GM18502 (cell line): ENCODE data around the gene SNX14.
"Not testable (repeated sequence)": the region's sequence is repeated elsewhere in the genome, so short reads cannot be mapped to it uniquely, and the experiment has no call there.

Experiments
- ATAC-seq: cut with Tn5 transposase; IDR thresholded peaks from one replicate; pipeline ENCODE4 v1.9.1; 2021; ENCODE audit warnings: mild to moderate bottlenecking; ENCODE audit not compliant: unreplicated experiment, poor library complexity

The SNX14 gene, protein sequence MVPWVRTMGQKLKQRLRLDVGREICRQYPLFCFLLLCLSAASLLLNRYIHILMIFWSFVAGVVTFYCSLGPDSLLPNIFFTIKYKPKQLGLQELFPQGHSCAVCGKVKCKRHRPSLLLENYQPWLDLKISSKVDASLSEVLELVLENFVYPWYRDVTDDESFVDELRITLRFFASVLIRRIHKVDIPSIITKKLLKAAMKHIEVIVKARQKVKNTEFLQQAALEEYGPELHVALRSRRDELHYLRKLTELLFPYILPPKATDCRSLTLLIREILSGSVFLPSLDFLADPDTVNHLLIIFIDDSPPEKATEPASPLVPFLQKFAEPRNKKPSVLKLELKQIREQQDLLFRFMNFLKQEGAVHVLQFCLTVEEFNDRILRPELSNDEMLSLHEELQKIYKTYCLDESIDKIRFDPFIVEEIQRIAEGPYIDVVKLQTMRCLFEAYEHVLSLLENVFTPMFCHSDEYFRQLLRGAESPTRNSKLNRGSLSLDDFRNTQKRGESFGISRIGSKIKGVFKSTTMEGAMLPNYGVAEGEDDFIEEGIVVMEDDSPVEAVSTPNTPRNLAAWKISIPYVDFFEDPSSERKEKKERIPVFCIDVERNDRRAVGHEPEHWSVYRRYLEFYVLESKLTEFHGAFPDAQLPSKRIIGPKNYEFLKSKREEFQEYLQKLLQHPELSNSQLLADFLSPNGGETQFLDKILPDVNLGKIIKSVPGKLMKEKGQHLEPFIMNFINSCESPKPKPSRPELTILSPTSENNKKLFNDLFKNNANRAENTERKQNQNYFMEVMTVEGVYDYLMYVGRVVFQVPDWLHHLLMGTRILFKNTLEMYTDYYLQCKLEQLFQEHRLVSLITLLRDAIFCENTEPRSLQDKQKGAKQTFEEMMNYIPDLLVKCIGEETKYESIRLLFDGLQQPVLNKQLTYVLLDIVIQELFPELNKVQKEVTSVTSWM

GRCh38 chr6:85593438-85594196 is at the start of gene SNX14:
Gene SNX14, minus strand, starts transcription at chr6:85593858. Its CDS starts 140 bp downstream, at chr6:85593718.
- peak; percentile 87 for ATAC-seq

DNA sequence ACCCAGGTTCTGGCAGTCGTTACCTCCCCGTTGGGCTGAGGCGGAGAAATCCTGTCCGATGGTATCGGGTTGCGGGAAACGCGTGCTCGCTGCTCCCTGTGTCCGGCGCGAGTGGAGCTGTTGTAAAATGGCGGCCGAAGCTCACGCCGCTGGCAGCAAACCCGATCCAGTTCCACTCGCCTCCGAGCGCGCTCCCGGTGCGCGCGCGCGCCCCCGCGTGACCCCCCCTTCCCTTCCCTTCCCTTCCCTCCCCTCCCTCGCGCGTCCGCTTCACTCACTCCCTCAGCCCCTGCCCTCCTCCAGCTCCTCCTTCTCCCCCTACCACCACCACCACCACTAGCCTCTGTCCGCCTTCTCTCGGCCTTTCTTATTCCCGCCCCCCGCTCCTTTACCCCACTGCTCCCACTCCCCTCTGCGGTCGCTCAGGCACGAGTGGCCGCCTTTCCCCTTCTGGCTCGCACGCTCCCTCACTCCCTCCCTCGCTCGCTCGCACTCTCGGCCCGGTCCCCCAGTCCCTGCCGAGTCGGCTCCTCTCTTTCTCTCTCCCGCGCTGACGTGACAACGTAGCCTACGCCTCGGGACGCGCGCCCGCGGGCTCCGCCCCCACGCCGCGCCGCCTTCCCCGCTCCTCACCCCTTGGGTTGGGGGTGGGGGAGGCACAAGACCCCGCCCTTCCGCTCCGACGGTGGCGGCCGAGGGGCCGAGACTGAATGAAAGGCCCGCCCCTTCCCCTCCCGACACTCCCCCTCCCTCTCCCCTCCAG is 49.3 kb upstream of the SNX14 start, which contains the start of gene SYNCRIP:
SYNCRIP (minus strand) TSS at position 113 of the 763 bp plus-strand sequence. CDS start 1,447 bp downstream, outside the sequence.
- peak; percentile 74 for ATAC-seq

DNA sequence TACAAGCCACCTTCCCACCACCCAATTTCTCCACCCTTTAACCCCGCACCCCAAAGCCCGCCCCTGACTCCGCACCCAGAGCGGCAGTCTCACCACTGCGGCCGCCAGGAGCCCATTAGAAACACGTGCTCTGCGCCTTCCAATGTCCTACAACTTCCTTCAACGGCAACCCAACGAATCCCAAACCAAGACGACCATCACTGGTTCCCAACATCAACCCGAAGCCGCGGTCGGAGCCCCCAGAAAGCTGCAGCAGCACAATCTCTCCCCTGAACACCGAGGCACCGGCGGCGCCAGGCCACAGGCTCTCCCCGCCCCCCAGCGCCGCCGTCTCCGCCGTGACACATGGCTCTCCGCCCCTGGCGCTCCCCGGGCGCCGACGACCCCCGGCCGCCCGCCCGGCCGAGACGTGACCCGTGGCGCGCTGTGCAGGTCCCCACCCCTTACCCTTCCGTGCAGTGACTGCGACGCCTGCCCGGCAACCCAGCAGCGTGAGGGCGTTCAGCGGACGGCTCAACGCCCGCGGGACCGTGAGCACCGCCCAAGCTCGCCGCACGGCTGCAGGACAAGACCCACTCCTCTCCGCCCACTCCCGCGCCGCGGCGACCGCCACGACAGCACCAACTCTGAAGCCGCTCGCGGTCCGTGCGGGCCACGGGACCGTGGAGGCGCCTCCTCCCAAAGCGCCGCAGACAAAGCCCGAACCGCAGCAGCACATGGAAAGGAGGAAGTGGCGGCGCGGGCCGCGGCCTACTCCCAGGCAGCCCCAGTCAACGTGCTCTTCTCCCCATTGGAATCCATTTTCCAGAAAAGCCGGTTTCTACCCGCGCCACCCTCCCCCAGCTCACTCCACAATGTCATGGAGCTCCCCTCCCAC is 48.5 kb upstream of the SNX14 start:
- ATAC-seq = no peak

DNA sequence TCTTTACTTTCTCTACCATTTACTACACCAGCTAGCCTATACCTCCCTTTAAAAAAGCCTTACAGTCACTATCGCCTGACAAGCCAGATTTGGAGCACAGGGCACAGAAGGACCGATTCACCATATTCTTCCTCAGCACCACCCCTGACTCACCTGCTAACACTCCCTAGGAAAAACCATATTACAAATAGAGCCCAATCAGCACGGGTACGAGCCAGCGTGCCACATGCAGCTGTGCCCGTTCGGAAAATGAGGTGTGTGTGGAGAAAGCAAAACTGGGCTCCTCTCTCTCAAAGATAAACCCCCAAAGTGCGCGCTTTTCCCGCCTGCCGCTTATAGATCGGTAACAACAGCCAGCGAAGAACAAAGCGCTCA is 47.9 kb upstream of the SNX14 start:
- no peak for ATAC-seq

DNA sequence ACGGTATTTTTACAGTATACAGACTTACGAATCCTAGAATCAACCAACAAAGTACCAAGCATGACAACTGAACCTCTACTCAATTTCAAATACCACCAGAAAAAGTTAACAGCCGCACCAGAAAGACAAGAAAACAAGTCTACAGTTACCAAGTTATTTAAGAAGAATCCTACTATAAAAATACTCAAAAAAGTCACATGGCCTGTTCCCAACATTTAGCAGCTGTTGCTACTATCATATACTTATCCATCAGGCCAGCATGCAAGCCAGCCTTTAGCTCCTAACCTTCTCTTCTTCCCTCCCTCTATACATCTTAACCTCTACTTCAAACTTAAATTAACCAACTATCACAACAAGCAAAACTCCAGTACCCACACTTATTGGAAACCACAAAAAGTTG is 47.2 kb upstream of the SNX14 start:
- no peak for ATAC-seq

- ATAC-seq = no peak
Measured at GRCh38 chr6:85637579-85637978, 43.9 kb upstream of the SNX14 start.

DNA sequence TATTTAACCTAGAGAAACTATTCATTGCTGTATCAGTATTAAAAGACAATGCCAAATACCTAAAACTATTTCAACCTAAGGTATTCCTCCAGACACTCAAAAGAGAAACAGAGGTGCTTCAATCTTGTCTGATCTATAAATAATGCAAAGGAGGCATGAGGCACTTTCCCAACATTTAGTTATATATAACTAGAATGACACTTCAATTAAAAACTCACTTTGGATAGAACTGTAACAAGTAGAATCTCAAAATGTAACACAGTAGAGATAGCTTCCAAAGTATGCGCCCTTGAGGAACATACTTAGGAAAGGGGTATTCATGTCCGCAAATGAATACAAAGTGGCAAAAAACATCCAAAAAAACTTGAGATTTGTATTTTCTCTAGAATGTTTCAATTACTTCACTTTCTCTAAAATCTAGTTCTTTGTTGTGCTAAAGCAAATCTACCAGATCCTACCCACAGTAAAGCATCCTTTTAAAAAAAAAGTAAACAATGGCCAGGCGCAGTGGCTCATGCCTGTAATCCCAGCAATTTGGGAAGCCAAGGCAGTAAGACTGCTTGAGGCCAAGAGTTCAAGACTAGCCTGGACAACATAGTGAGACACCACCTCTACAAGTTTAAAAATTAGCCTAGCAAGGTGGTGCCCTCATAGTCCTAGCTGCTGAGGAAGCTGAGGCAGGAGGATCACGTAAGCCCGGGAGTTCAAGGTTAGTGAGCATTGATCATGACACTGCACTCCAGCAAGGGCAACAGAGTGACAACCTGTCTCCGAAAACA is 38.7 kb upstream of the SNX14 start:
- no peak for ATAC-seq

DNA sequence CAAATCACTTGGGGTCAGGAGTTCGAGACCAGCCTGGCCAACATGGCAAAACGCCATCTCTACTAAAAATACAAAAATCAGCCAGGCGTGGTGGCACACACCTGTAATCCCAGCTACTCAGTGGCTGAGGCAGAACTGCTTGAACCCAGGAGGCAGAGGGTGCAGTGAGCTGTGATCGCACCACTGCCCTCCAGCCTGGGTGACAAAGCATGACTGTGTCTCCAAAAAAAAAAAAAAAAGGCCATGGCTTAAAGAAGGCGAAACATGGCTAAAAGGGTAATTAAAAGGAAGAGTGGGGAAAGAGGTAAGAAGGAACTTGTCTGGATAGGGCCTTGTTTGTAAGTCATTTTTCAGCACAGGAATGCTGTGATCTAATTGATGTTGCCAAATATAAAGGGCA is 37.5 kb upstream of the SNX14 start:
- not testable (repeated sequence) for ATAC-seq

DNA sequence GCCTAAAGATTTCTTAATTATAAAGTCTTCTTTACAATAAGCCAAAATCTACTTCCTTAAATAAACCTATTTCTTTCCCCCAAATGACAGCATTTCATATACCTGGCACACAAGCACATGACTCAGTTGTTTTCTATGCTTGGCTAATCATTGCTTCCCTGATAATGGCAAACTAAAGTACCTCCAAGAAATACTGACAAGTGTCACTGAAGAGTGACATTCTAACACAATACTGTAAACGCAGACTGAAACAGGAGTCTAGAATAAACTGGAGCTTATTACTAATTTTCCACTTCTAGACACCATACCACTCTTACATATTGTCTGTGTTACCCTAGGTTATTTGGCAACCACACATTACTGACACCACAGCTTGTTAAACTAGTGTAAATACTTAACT is 34.7 kb upstream of the SNX14 start:
- no peak for ATAC-seq

DNA sequence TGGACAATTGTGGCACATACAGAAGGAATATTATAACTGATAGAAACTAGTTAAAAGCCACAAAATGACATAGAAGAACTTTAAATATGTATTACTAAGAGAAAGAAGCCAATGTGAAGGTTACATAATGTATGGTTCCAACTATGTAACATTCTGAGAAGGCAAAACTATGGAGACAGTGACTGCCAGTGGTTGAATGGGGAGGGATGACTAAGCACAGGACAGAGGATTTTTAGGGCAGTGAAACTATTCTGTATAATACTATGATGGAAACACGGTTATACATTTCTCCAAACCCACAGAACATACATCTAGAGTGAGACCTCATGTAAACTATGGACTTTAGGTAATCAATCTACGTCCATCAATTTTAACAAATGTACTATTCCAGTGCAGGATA is 26.6 kb upstream of the SNX14 start:
- no peak for ATAC-seq

- no peak for ATAC-seq
Measured at GRCh38 chr6:85614780-85615179, 21.1 kb upstream of the SNX14 start.

DNA sequence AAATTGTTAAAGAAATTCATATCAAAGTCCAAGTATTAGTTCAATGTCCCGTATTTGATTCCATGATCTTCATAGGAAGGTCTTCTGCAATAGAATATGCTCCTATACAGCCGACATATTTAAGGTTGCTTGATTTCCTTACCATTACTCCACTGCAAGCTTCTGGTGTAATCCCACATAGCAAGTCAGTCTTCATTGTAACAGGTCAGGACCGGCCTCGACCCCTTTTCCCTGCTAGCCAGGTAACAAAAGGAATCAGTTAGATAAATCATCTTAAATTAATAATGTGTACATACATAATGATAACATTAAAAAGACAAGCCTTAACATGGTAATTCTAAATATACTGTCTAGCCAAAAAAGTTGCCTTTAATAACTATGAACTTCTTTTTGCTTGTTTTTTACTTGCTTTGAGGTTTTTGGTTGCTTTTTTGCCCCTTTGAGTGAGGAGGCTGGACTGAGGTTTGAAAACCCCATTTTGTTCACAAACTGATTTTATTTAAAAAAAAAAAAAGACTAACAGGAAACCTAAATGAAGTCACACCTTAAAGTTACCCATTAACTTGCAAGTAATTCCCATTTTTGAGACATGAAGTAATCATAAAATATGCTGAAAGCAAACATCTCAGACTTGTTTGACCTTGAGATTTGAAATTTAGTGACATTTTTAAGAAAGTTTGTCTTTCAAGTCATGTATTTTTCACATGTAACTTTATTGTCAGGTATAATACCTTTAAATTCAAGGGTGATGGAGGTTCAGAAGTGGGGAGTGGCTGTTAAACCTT is 19.2 kb upstream of the SNX14 start:
- ATAC-seq = no peak

DNA sequence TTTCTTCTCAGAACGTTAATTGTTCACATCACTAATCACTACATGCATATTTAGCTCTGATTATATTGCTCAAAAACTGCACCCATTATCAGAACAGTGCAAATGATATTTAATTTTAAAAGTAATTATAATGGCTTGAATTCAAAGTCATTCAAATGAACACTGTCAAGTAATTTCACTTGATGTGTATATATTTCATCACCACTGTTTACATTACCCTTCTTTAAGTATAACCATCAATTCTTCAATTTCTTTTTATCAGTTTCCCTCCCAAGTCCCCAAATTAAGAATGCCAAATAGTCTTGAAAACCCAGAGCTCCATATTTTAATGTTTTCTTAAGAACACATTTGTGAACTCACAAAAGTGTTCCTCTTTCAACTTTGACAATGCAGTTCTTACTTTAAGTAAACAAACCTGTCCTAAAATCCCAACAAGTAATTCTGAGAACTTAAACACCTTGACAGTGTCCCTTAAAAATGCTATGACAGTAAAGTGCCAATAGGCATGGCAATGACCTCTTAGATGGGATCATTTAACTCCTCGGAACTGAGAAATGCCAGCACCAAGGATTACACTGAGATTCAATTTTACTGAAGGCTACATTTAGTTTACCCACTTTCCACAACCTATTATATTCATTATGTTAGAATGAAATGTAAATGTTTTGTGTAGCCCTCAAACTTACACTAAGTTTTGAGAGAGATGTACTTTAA is 16.7 kb upstream of the SNX14 start:
- no peak for ATAC-seq

- ATAC-seq = no peak
Measured at GRCh38 chr6:85602100-85602499, 8.4 kb upstream of the SNX14 start.

DNA sequence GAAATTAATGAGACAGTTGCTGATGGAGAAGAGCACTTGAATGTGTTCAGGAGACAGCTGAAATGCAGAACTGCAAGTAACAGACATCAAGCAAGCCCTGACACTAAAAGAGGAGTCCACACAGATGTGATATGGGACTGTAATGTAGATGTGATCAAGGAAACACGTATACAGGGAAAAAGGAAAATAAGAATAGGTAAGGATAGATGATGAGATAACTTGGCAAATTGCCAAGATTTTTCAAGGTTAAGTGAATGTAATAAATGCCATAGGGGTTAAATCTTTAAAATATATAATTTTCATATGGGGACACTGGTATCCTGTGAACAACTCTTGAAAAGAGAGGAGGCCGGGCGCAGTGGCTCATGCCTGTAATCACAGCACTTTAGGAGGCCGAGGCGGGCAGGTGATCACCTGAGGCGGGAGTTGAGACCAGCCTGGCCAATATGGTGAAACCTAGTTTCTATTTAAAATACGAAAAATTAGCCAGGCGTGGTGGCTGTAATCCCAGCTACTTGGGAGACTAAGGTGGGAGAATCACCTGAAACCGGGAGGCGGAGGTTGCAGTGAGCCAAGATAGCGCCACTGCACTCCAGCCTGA is 7.2 kb upstream of the SNX14 start:
- ATAC-seq = no peak

- peak; percentile 13 for ATAC-seq
Measured at GRCh38 chr6:85594197-85594930, 706 bp upstream of the SNX14 start.
